Kidney tubule cell (primary cell): ENCODE data around the gene CDKN1C.

Source experiments
- DNase-seq: peaks from one replicate; pipeline ENCODE4 v3.0.0-alpha.2; 2018; ENCODE audit warnings: low spot score

CDKN1C gene

DNA sequence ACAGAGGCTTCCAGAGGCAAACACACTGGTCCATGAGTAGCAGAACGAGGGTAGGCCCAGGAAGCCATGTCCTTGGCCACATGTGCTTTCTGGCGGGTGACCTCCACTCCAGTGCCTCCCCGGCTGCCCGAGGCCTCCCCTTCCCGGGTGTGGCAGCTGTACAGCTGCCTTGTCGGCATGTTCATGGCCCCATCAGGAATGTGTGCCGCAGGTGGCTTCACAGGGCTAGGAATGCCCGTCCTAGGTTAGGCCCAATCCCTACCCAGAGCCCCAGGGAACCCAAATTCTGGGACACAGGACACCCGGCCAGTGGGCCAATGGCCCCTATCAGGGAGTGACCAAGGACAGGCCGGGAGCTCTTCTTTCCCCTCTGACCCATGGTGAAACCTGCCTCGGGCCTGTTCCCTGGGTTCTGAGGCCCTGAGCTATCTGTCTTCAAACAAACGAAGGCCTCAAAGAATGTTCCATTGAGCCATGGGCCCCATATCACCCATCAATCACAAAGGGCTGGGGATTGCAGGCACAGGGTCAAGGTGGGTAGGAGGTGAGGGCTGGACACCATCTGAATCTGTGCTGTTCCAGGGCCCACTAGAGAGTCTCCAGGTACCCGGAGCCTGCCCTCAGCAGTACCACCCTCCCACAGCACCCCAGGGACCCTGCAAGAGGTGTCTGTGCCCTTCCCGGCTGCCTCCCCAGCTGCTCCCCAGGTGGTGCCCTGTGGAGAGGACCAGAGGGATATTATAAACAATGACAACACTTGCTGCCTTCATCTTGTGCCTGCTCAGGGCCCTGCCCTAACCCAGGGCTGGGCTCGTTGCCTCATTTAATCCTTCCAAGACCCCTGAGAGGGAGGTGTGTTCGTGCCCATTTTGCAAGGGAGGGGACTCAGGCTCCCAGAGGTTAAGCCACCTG is 4.0 kb upstream of the CDKN1C start:
- no peak for DNase-seq

GRCh38 chr11:2888266-2888968 is 2.8 kb upstream of the CDKN1C start:
- DNase-seq, result peak; percentile 83

- no peak for DNase-seq
Observed at GRCh38 chr11:2887515-2888195, 2.1 kb upstream of the CDKN1C start.

DNA sequence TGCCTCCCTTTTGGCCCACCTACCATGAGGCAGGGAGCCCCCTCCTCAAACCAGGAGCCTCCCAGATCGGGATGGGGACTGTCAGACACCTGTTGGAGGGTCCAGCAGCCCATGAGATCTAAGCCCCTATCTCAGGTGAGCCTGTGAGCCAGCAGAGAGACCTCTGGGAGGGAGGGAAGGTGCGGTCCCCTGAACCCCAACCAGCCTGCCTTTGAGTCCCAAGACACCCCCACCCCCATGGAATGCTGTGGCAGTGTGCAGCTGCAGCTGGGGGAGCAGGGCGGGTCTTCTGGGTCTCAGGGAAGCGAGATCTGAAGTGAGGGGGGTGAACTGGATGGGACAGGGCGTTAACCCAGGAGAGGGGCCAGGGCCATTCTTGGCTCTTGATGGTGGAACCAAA is 1.4 kb upstream of the CDKN1C start:
- DNase-seq, result no peak

GRCh38 chr11:2886191-2886894 is 768 bp upstream of the CDKN1C start:
- no peak for DNase-seq

GRCh38 chr11:2885017-2885677 is 428 bp downstream of the CDKN1C start:
- peak; percentile 51 for DNase-seq

GRCh38 chr11:2883979-2884815 is 1.4 kb downstream of the CDKN1C start:
- no peak for DNase-seq

DNA sequence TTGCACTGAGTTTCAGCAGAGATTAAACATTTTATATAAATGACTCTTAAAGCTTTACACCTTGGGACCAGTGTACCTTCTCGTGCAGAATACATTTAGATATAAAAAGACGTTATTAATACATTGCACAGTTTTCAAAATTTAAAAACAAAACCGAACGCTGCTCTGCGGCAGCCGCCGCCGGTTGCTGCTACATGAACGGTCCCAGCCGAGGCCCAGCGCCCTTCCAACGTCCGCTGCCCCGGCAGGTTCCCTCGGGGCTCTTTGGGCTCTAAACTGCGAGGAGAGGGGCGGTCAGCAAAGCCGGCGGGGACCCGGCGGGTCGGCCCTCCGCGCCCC is 2.0 kb downstream of the CDKN1C start:
- DNase-seq, result no peak

DNA sequence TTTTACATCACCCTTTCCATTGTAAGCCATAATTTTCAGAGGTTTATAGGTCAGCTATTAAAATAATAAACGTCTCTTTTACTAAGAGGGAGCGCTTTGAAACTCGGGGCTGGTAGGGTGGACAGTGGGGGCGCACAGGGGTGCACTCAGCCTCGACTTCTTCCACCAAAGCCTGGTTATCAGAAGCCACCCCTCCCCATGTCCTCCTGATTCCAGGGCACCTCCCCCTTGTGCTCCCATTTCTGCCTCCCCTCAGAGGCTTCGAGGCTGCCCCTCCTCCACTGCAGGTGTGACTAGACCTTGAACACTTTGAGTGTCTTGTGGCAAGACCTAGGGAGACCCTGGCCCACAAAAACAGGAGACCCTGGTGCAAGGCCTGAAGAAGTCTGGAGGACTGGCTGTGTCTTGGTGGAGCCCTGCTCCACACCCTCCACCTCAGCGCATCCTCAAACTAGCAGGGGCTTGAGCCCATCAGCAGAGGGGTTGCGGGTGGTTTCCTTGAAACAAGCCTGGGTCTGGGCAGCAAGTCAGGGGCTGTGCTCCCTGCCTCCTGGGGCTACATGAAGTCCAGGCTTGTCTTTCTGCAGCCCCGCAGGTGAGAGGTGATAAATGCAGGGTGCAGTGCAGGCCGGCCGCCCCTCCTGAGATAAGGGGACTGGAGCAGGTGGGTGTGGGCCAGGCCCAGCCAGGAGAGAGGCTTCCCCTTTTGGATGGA is 3.0 kb downstream of the CDKN1C start:
- DNase-seq, result no peak

GRCh38 chr11:2881981-2882375 is 3.6 kb downstream of the CDKN1C start:
- no peak for DNase-seq

DNA sequence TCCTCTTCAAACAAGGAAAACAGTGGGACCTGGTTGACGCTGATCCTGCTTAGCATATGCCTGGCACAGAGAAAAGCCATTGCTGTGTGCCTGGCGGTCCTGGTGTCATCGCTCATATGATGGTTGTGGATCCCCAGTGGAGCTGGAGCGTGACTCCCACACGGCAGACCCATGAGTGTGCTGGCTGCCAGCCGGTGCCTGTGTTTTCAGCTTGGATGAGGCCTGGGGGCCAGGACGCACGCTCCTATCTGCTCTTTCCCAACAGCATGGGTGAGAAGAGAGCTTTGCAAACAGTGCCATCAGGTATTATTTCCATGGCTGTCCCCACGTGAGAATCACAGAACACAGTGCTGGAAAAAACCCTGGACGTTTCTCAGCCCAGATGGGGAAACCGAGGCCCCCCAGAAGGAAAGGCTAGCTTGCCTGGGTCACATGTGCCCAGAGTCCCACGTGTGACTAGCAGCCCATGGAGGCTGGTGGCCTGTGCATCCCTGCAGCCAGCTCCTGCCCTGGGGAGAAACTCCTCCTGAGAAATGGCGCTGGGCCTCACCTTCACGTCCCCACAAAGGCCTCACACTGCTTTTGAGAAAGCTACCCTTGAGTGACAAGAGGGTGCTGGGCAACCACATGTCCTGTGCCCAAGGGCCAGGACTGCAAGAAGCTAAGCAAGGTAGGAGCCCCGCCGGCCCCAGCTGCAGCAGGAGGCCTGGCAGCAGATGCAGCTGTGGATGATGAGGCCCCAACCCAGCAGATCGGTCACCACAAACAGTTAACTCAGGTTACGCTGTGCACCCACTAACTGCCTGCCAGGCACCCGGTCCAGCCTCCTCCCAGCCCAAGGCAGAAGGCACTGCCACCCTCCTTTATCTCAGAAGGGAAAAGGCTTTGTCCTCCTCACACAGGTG is 4.2 kb downstream of the CDKN1C start:
- no peak for DNase-seq

DNA sequence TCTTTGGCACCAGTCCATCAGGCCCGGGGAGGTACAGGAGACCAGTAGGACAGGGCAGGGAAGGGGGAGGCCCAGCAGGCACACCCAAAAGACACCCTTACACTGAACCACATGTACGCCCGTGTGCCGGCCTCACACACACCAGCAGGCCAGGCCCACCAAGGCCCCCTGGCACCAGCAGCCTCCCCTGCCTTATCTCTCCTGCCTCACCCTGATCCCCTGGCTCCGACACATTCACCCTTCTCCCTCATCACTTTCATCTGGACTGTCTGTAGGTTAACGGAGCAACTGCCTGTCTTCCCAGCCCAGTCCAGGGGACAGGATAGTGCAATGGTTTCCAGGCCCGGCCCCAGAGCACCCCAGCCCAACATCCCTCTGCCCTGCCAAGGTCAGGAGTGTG is 4.9 kb downstream of the CDKN1C start:
- DNase-seq, result no peak

DNA sequence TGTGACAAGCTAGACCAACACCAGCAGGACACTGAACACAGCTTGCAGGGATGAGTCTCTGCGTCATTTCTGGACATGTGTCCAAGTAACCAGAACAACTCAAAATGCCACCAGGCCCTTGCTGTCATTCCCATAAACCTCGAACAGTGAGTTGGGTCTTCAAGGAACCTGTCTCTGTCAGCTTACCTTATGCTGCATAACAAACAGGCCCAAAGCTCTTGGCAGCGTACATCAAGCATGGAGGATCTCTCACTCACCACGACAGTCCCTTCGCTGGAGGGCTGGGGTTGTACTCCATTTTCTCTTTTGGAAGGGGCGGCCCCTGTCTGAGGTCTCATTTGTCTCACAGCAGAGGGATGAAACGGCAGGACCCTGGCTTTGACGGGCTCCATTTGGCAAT is 6.8 kb downstream of the CDKN1C start:
- DNase-seq, result no peak

DNA sequence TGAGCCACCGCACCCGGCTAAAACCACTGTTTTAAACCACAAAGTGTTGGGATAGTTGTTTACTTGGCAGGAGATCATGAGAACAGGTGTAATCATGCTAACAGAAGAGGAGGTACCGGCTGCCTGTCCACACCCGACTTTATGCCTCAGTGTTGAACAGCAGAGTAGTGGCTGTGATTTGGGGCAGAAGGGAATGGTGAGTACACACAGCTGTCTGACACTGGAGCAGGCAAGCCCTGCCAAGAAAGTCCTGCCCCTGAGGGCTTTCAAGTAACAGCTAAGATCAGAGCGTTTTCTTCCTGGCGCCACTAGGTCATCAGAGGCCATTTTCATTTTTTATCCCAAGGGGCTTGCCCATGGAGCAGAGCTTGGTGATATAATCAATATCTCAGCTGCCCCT is 8.1 kb downstream of the CDKN1C start:
- no peak for DNase-seq

DNA sequence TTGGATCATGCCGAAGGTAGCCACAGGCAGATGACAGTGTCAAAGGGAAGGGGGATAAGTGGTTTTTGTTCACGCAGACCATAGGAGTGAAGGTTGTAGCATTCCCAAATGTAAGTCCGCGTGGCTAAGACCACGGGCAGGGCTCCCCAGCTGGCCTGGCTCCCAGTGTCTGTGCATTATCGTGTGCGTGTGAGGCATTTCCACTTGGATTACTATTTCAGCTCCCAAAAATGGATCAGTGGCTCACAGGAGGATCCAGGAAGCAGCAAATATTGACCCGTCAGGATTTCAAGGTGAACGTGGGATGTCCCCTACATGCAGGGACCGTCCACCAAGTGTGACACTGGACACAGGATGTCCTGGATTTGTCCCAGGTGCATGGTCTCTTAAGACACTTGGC is 10.6 kb downstream of the CDKN1C start:
- no peak for DNase-seq

GRCh38 chr11:2870969-2871680 is 14.4 kb downstream of the CDKN1C start:
- DNase-seq, result no peak

- DNase-seq, result no peak
Observed at GRCh38 chr11:2870460-2870859, 15.1 kb downstream of the CDKN1C start.
